Hematopoietic multipotent progenitor cell treated with erythropoietin and hydrocortisone succinate and interleukin-3 and kit ligand, for 8 days (in vitro differentiated cells): ENCODE data around the gene IFT20.
"Not testable (repeated sequence)": the region's sequence is repeated elsewhere in the genome, so short reads cannot be mapped to it uniquely, and the experiment has no call there.

Source experiments
- DNase-seq: peaks from one replicate; pipeline ENCODE4 v3.0.0-alpha.2; 2015

Gene IFT20

GRCh38 chr17:28306954-28307401 is 28.3 kb downstream of the IFT20 start:
- DNase-seq: no peak

DNA sequence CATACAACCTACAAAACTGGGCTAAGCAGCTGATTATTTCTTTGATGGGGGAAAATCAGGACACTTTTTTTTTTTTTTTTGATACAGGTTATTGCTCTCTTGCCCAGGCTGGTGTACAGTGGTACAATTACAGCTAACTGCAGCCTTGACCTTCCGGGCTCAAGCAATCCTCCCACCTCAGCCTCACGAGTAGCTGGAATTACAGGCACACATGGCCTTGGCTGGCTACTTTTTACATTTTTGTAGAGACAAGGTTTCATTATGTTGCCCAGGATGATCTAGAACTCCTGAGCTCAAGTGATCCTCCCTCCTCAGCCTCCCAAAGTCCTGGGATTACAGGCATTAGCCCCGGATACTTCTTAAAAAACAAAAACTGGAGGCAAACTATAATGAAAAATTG is 36.8 kb downstream of the IFT20 start:
- DNase-seq: no peak

DNA sequence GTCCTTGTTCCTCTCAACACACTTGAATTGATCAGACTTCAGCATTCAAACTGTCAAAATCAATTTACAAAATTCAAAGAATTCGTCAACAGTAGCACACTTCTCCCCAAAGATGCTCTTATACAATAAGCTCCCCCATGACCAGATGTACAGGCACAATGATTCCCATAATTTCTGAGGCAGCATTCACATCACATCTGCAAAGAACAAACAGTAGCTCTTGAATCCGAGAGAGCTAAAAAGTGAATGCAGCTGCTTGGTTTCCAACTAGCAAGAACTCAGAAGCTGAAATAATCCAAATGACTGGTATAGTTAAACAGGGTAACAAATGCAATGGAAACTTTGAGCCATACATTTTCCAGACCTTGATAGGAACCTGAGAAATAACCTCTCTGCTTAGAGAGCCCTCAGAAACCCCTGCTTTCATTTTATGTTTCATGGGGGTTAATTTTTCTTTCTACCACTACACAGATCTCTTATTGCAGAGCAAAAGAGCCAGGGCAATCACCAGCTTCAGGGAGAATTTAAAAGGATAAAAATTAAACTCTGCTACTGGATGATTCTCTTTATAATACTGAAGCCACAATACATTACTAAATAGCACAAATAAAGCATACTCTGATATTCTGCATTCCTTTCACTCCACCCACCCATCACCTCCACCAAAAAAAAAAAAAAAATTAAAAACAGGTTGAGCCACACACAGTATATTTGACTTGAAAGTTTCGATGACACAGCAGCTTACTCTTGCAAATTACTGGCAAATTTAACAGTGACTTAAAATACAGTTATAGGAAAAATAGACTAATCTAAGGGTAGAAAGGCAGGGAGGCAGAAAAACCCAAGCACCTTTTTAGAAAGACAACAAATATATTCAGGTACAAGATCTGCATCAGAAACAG is 39.3 kb downstream of the IFT20 start:
- no peak for DNase-seq

- no peak for DNase-seq
These were observed 41.3 kb downstream of the IFT20 start for GRCh38 chr17:28293994-28294393.

DNA sequence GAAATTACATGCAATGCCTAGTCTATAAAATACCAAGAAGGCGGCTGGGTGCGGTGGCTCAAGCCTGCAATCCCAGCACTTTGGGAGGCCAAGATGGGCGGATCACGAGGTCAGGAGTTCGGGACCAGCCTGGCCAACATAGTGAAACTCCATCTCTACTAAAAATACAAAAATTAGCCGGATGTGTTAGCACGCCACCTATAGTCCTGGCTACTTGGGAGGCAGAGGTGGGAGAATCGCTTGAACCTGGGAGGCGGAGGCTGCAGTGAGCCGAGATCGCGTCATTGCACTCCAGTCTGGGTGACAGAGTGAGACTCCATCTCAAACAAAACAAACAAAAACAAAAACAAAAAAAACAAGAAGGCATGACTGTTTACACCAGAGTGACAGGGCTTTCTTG is 42.4 kb downstream of the IFT20 start:
- not testable (repeated sequence) for DNase-seq

- no peak for DNase-seq
These were observed 43.4 kb downstream of the IFT20 start for GRCh38 chr17:28291780-28292330.

DNA sequence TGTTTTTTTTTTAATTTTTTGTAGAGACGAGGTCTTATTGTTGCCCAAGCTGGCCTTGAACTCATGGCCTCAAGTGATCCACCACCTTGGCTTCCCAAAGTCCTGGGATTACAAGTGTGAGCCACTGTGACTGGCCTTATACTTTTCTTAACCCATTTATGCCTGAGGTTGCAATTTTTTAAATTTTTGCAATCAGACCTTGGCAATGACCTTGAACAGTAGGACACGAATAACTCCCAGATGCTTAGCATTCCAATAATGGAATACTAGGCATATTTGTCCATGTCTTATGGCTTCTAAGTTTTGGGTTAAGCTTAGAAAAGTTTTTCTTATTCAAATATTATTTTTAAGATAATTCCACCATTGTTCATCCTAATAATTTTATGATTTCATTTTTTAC is 44.6 kb downstream of the IFT20 start:
- DNase-seq: no peak

DNA sequence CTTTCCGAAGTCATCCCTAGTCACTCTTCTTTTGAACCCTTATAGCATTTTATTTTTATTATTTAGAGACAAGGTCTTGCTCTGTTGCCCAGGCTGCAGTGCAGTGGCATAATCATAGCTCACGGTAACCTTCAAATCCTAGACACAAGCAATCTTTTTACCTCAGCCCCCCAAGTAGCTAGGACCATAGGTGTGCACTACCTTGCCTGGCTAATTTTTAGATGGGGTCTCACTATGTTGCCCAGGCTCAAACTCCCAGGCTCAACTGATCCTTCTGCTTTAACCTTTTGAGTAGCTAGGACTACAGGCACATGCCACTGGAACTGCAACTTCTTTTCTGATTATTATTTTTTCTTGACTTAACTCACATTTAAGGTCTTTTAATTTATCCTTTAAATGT is 49.3 kb downstream of the IFT20 start:
- no peak for DNase-seq

- DNase-seq: no peak
These were observed 52.7 kb downstream of the IFT20 start for GRCh38 chr17:28282596-28282995.

- DNase-seq: no peak
These were observed 54.4 kb downstream of the IFT20 start for GRCh38 chr17:28280826-28281225.

- DNase-seq: no peak
These were observed 55.9 kb downstream of the IFT20 start for GRCh38 chr17:28279411-28279810.
